T-helper 17 cell (primary cell): ENCODE results near the gene ZNF319. TPM values are rescaled to one million over a fixed set of nuclear protein-coding genes. Genes with fewer than 3 reads are reported as not detected.

Experiments used
- ATAC-seq: fragments of 150-1000 bp; cut with Tn5 transposase; 2 replicates; pipeline ENCODE4 v1.10.0; 2021; ENCODE audit warnings: mild to moderate bottlenecking, moderate library complexity
- DNase-seq, 3 donors: peaks; one replicate each; pipeline versions ENCODE4 v3.0.0 to v3.0.0-alpha.2; 2020 to 2021
- H3K9me3 ChIP-seq: one replicate; pipeline ENCODE4 v1.7.0; 2013; ENCODE audit warnings: low read length, mild to moderate bottlenecking; ENCODE audit not compliant: control insufficient read depth, poor library complexity, severe bottlenecking
- H3K27ac Mint-ChIP-seq: one replicate; pipeline ENCODE4 v1.8.0; 2022; ENCODE audit warnings: mild to moderate bottlenecking, moderate library complexity, mixed read lengths
- H3K27me3 Mint-ChIP-seq: one replicate; pipeline ENCODE4 v1.8.0; 2022; ENCODE audit warnings: mixed read lengths
- H3K36me3 Mint-ChIP-seq: one replicate; pipeline ENCODE4 v1.8.0; 2022; ENCODE audit warnings: low read depth, mixed read lengths
- H3K4me1 Mint-ChIP-seq: one replicate; pipeline ENCODE4 v1.8.0; 2022; ENCODE audit warnings: mild to moderate bottlenecking, mixed read lengths
- H3K4me3 Mint-ChIP-seq: one replicate; pipeline ENCODE4 v1.8.0; 2022; ENCODE audit warnings: mild to moderate bottlenecking, moderate library complexity, mixed read lengths
- total RNA-seq, 4 donors: library from RNA in 2 of 4; stranded (reverse) in 2 of 4; gene quantifications; one replicate each; pipeline ENCODE4 v1.2.3 and lab custom pipeline; 2022 to 2026

The ZNF319 gene
- total RNA-seq, 2 donors from 2014 or later: 11.8 to 12.5 TPM

GRCh38 chr16:57962756-57963155 is 37.7 kb downstream of the ZNF319 start:
- no peaks in the 10 kb centered on the region for H3K9me3 ChIP-seq
- H3K36me3 Mint-ChIP-seq: no peaks in the 10 kb centered on the region
- H3K27me3 Mint-ChIP-seq: no peaks in the 10 kb centered on the region
- DNase-seq: no peak
- H3K27ac Mint-ChIP-seq: no peak overlapping the region
- H3K4me1 Mint-ChIP-seq: no peaks in the 10 kb centered on the region
- no peak for ATAC-seq
- H3K4me3 Mint-ChIP-seq: no peak overlapping the region

- no peaks in the 10 kb centered on the region for H3K27me3 Mint-ChIP-seq
- H3K9me3 ChIP-seq: no peaks in the 10 kb centered on the region
- ATAC-seq: no peak
- no peak overlapping the region for H3K27ac Mint-ChIP-seq
- no peak overlapping the region for H3K4me3 Mint-ChIP-seq
- no peaks in the 10 kb centered on the region for H3K4me1 Mint-ChIP-seq
- DNase-seq: no peak
- no peaks in the 10 kb centered on the region for H3K36me3 Mint-ChIP-seq
Measured at GRCh38 chr16:57962046-57962445, 38.4 kb downstream of the ZNF319 start.

GRCh38 chr16:57961538-57961937 is 38.9 kb downstream of the ZNF319 start:
- no peaks in the 10 kb centered on the region for H3K27me3 Mint-ChIP-seq
- H3K36me3 Mint-ChIP-seq: no peaks in the 10 kb centered on the region
- H3K4me3 Mint-ChIP-seq: no peak overlapping the region
- H3K27ac Mint-ChIP-seq: no peak overlapping the region
- ATAC-seq: no peak
- H3K4me1 Mint-ChIP-seq: no peaks in the 10 kb centered on the region
- DNase-seq: no peak
- no peaks in the 10 kb centered on the region for H3K9me3 ChIP-seq

GRCh38 chr16:57960826-57961472 is 39.5 kb downstream of the ZNF319 start:
- ATAC-seq: no peak
- no peak overlapping the region for H3K4me3 Mint-ChIP-seq
- no peaks in the 10 kb centered on the region for H3K9me3 ChIP-seq
- no peaks in the 10 kb centered on the region for H3K36me3 Mint-ChIP-seq
- DNase-seq: no peak
- no peak overlapping the region for H3K27ac Mint-ChIP-seq
- H3K27me3 Mint-ChIP-seq: no peaks in the 10 kb centered on the region
- H3K4me1 Mint-ChIP-seq: no peaks in the 10 kb centered on the region

GRCh38 chr16:57960310-57960709 is 40.2 kb downstream of the ZNF319 start:
- no peaks in the 10 kb centered on the region for H3K9me3 ChIP-seq
- Mint-ChIP-seq H3K36me3 (no peaks in the 10 kb centered on the region), H3K4me1 (no peaks in the 10 kb centered on the region), H3K27me3 (no peaks in the 10 kb centered on the region), H3K4me3 (no peak overlapping the region), H3K27ac (no peak overlapping the region)
- no peak for DNase-seq
- no peak for ATAC-seq

GRCh38 chr16:57959804-57960203 is 40.7 kb downstream of the ZNF319 start:
- no peaks in the 10 kb centered on the region for H3K27me3 Mint-ChIP-seq
- H3K27ac Mint-ChIP-seq: no peak overlapping the region
- no peak overlapping the region for H3K4me3 Mint-ChIP-seq
- DNase-seq: no peak
- no peak for ATAC-seq
- H3K4me1 Mint-ChIP-seq: no peaks in the 10 kb centered on the region
- no peaks in the 10 kb centered on the region for H3K36me3 Mint-ChIP-seq
- H3K9me3 ChIP-seq: no peaks in the 10 kb centered on the region

GRCh38 chr16:57959121-57959520 is 41.4 kb downstream of the ZNF319 start:
- Mint-ChIP-seq H3K4me3 (no peak overlapping the region), H3K27me3 (no peaks in the 10 kb centered on the region)

GRCh38 chr16:57958544-57958943 is 41.9 kb downstream of the ZNF319 start:
- DNase-seq: no peak
- no peaks in the 10 kb centered on the region for H3K27me3 Mint-ChIP-seq
- H3K4me1 Mint-ChIP-seq: no peaks in the 10 kb centered on the region
- H3K36me3 Mint-ChIP-seq: no peaks in the 10 kb centered on the region
- H3K4me3 Mint-ChIP-seq: no peak overlapping the region
- no peak for ATAC-seq
- no peaks in the 10 kb centered on the region for H3K9me3 ChIP-seq
- H3K27ac Mint-ChIP-seq: no peak overlapping the region

More at GRCh38 chr16:57959121-57959520, 41.4 kb downstream of the ZNF319 start:
- Mint-ChIP-seq H3K27ac (no peak overlapping the region), H3K36me3 (no peaks in the 10 kb centered on the region), H3K4me1 (no peaks in the 10 kb centered on the region)
- no peak for DNase-seq
- H3K9me3 ChIP-seq: no peaks in the 10 kb centered on the region
- no peak for ATAC-seq

- ATAC-seq (no peak), DNase-seq (no peak)
- Mint-ChIP-seq H3K4me1 (no peaks in the 10 kb centered on the region), H3K27me3 (no peaks in the 10 kb centered on the region), H3K27ac (no peak overlapping the region), H3K4me3 (no peak overlapping the region), H3K36me3 (no peaks in the 10 kb centered on the region)
- no peaks in the 10 kb centered on the region for H3K9me3 ChIP-seq
Measured at GRCh38 chr16:57957673-57958392, 42.6 kb downstream of the ZNF319 start.

- no peaks in the 10 kb centered on the region for H3K9me3 ChIP-seq
- Mint-ChIP-seq H3K27me3 (no peaks in the 10 kb centered on the region), H3K4me3 (no peak overlapping the region), H3K4me1 (peaks cover 2% of the 10 kb centered on the region), H3K36me3 (no peaks in the 10 kb centered on the region), H3K27ac (no peak overlapping the region)
- DNase-seq (no peak), ATAC-seq (no peak)
Measured at GRCh38 chr16:57956924-57957672, 43.4 kb downstream of the ZNF319 start.

GRCh38 chr16:57956270-57956808 is 44.1 kb downstream of the ZNF319 start:
- Mint-ChIP-seq H3K36me3 (no peaks in the 10 kb centered on the region), H3K4me3 (no peak overlapping the region), H3K27me3 (peaks cover 4% of the 10 kb centered on the region), H3K27ac (no peak overlapping the region), H3K4me1 (peaks cover 2% of the 10 kb centered on the region)
- no peak for ATAC-seq
- no peak for DNase-seq
- no peaks in the 10 kb centered on the region for H3K9me3 ChIP-seq

GRCh38 chr16:57955572-57956188 is 44.8 kb downstream of the ZNF319 start:
- Mint-ChIP-seq H3K27ac (no peak overlapping the region), H3K4me3 (no peak overlapping the region), H3K4me1 (peaks cover 2% of the 10 kb centered on the region), H3K36me3 (no peaks in the 10 kb centered on the region), H3K27me3 (peaks cover 9% of the 10 kb centered on the region)
- ATAC-seq (no peak), DNase-seq (no peak)
- no peaks in the 10 kb centered on the region for H3K9me3 ChIP-seq

- Mint-ChIP-seq H3K27me3 (peaks cover 15% of the 10 kb centered on the region), H3K4me3 (no peak overlapping the region), H3K4me1 (peaks cover 2% of the 10 kb centered on the region), H3K27ac (no peak overlapping the region), H3K36me3 (no peaks in the 10 kb centered on the region)
- DNase-seq: no peak
- no peak for ATAC-seq
- H3K9me3 ChIP-seq: no peaks in the 10 kb centered on the region
Measured at GRCh38 chr16:57953857-57954256, 46.6 kb downstream of the ZNF319 start.
